HCT116 (cell line): ENCODE measurements around the gene TBC1D1. TPM values are rescaled to one million over a fixed set of nuclear protein-coding genes. Genes with fewer than 3 reads are reported as not detected.

Source experiments
- ATAC-seq: fragments of 200-7000 bp; cut with Tn5 transposase; 2 replicates; pipeline ENCODE4 v1.9.1; 2020; ENCODE audit warnings: mild to moderate bottlenecking, moderate library complexity
- BruUV-seq: library from RNA; stranded (reverse); fragments of 400-500 nt; replicated peaks from 2 replicates; lab custom pipeline; 2021; lab: Mats Ljungman, UMichigan
- CTCF ChIA-PET: fragments of 300-600 bp; sonication (Branson Sonifier 250); formaldehyde crosslinking; loops from one replicate; lab custom pipeline; 2021; ENCODE audit warnings: antibody characterized with exemption; lab: Charles Lee
- POLR2A ChIA-PET: fragments of 300-600, 350-600 bp; sonication (Branson Sonifier 250); formaldehyde crosslinking; loops from one replicate; lab custom pipeline; 2021; ENCODE audit warnings: antibody characterized with exemption; lab: Charles Lee
- RAD21 ChIA-PET, 2 experiments: fragments of 300-600 bp; sonication (Branson Sonifier 250); formaldehyde crosslinking; loops; one replicate each; lab custom pipeline; 2023; ENCODE audit warnings: low total read pairs in 2 of 2; ENCODE audit not compliant: uncharacterized antibody in 2 of 2, unreplicated experiment in 2 of 2, low non-redundant PET in 1 of 2; lab: Charles Lee
- DNase-seq: peaks from one replicate; pipeline ENCODE4 v3.0.0-alpha.2; 2010; ENCODE audit warnings: low read depth, low spot score
- H2AFZ ChIP-seq: fragments of 200-600 bp; shearing (Covaris generic), sonication (generic); 2 replicates; pipeline ENCODE4 v1.6.1; 2017; ENCODE audit warnings: low read depth, mixed run types, mixed read lengths, antibody characterized with exemption, low read length; ENCODE audit not compliant: poor library complexity, severe bottlenecking
- H3K27ac ChIP-seq: 2 replicates; pipeline ENCODE4 v1.5.1; 2012; ENCODE audit warnings: low read depth, low read length
- H3K27me3 ChIP-seq: fragments of 200-600 bp; sonication (generic); 2 replicates; pipeline ENCODE4 v1.6.1; 2016; ENCODE audit warnings: mixed run types, low read length, mixed read lengths; ENCODE audit not compliant: insufficient read depth
- H3K36me3 ChIP-seq, 2 experiments: fragments of 200-500 bp in 1 of 2; fragments of 200-600 bp in 1 of 2; sonication (Bioruptor generic) in 1 of 2; sonication (generic) in 1 of 2; 2 replicates each; pipeline versions ENCODE4 v1.5.1 to v1.6.1; 2014 to 2016; ENCODE audit warnings: low read length in 2 of 2, inconsistent platforms in 1 of 2, mixed read lengths in 1 of 2, mixed run types in 1 of 2; ENCODE audit not compliant: insufficient read depth in 2 of 2, control insufficient read depth in 1 of 2
- H3K4me1 ChIP-seq, 2 experiments: fragments of 200-600 bp in 1 of 2; sonication (generic) in 1 of 2; 2 replicates each; pipeline versions ENCODE4 v1.5.1 to v1.6.1; 2012 to 2017; ENCODE audit warnings: low read length in 2 of 2, inconsistent platforms in 1 of 2, mild to moderate bottlenecking in 1 of 2, mixed read lengths in 1 of 2, mixed run types in 1 of 2, moderate library complexity in 1 of 2; ENCODE audit not compliant: insufficient read depth in 2 of 2, control insufficient read depth in 1 of 2
- H3K4me2 ChIP-seq: fragments of 200-600 bp; sonication (generic); 2 replicates; pipeline ENCODE4 v1.6.1; 2017; ENCODE audit warnings: mixed run types, low read length, mixed read lengths
- H3K4me3 ChIP-seq, 2 experiments: fragments of 200-600 bp in 1 of 2; sonication (generic) in 1 of 2; replicated peaks in 1 of 2; 2 replicates each; pipeline ENCODE4 v1.5.1; 2011 to 2016; ENCODE audit warnings: low read length in 2 of 2, control low read depth in 1 of 2, low read depth in 1 of 2, mild to moderate bottlenecking in 1 of 2, mixed read lengths in 1 of 2, mixed run types in 1 of 2
- H3K79me2 ChIP-seq: fragments of 200-600 bp; sonication (generic); 2 replicates; pipeline ENCODE4 v1.6.1; 2017; ENCODE audit warnings: mild to moderate bottlenecking, mixed run types, low read length, moderate library complexity, mixed read lengths; ENCODE audit not compliant: insufficient read depth
- H3K9ac ChIP-seq: fragments of 200-600 bp; sonication (generic); 2 replicates; pipeline ENCODE4 v1.6.1; 2016; ENCODE audit warnings: low read length, mixed read lengths
- H3K9me2 ChIP-seq: fragments of 200-600 bp; sonication (generic), shearing (Covaris generic); 2 replicates; pipeline ENCODE4 v1.6.1; 2017; ENCODE audit warnings: mixed run types, mild to moderate bottlenecking, moderate library complexity; ENCODE audit not compliant: insufficient read depth
- H3K9me3 ChIP-seq, 2 experiments: fragments of 200-500 bp in 1 of 2; fragments of 200-600 bp in 1 of 2; sonication (Bioruptor generic) in 1 of 2; sonication (generic) in 1 of 2; 2 replicates each; pipeline ENCODE4 v1.6.1; 2014 to 2017; ENCODE audit warnings: low read length in 2 of 2, mixed read lengths in 2 of 2, inconsistent platforms in 1 of 2, low read depth in 1 of 2, mild to moderate bottlenecking in 1 of 2, mixed run types in 1 of 2, moderate library complexity in 1 of 2; ENCODE audit not compliant: control insufficient read depth in 1 of 2, insufficient read depth in 1 of 2
- H4K20me1 ChIP-seq: fragments of 200-600 bp; sonication (generic), shearing (Covaris generic); 2 replicates; pipeline ENCODE4 v1.6.1; 2017; ENCODE audit warnings: mixed run types, mild to moderate bottlenecking, moderate library complexity; ENCODE audit not compliant: insufficient read depth
- CBX3 ChIP-seq: IDR thresholded peaks from 2 replicates; pipeline ENCODE4 v1.6.1; 2012; ENCODE audit warnings: low read depth
- CEBPB ChIP-seq: IDR thresholded peaks from 2 replicates; pipeline ENCODE4 v1.6.1; 2012; ENCODE audit warnings: low read depth
- EGR1 ChIP-seq: IDR thresholded peaks from 2 replicates; pipeline ENCODE4 v1.6.1; 2012; ENCODE audit warnings: low read depth
- EZH2 ChIP-seq: fragments of 200-600 bp; sonication (generic); IDR thresholded peaks from 2 replicates; pipeline ENCODE4 v1.6.1; 2017; ENCODE audit warnings: antibody characterized with exemption, mixed run types
- EZH2phosphoT487 ChIP-seq: fragments of 200-600 bp; IDR thresholded peaks from 2 replicates; pipeline ENCODE4 v1.6.1; 2018; ENCODE audit warnings: antibody characterized with exemption, borderline replicate concordance
- FOSL1 ChIP-seq: IDR thresholded peaks from 2 replicates; pipeline ENCODE4 v1.6.1; 2012; ENCODE audit warnings: low read depth
- POLR2A ChIP-seq: IDR thresholded peaks from 2 replicates; pipeline ENCODE4 v1.7.0; 2011; ENCODE audit warnings: borderline replicate concordance; ENCODE audit not compliant: insufficient read depth, insufficient read length; ENCODE audit errors: extremely low read depth
- POLR2AphosphoS5 ChIP-seq: IDR thresholded peaks from 2 replicates; pipeline ENCODE4 v1.6.1; 2011; ENCODE audit warnings: mild to moderate bottlenecking, low read depth, low read length, moderate library complexity
- SIN3A ChIP-seq: IDR thresholded peaks from 2 replicates; pipeline ENCODE4 v1.6.1; 2012; ENCODE audit warnings: low read depth
- SP1 ChIP-seq: IDR thresholded peaks from 2 replicates; pipeline ENCODE4 v1.6.1; 2012; ENCODE audit warnings: low read depth
- SRF ChIP-seq: IDR thresholded peaks from 2 replicates; pipeline ENCODE4 v1.6.1; 2012; ENCODE audit warnings: low read depth
- TCF7L2 ChIP-seq: IDR thresholded peaks from 2 replicates; pipeline ENCODE4 v1.7.0; 2011; ENCODE audit warnings: borderline replicate concordance, inconsistent platforms; ENCODE audit not compliant: insufficient read depth, insufficient read length; ENCODE audit errors: extremely low read depth
- YY1 ChIP-seq: IDR thresholded peaks from 2 replicates; pipeline ENCODE4 v1.6.1; 2011; ENCODE audit warnings: low read length, low read depth, moderate library complexity, mild to moderate bottlenecking; ENCODE audit not compliant: insufficient replicate concordance; ENCODE audit errors: extremely low read depth
- intact Hi-C: fragments of 100-400 bp; cut with micrococcal nuclease; formaldehyde crosslinking; loops from 2 replicates; pipeline ENCODE4 v1.10.0; 2022
- total RNA-seq: library from RNA; stranded (reverse); gene quantifications from one replicate; pipeline ENCODE4 v1.2.1, GENCODE V29; 2021; ENCODE audit not compliant: unreplicated experiment
- TF ChIP-seq, protein P1 (sequence below): IDR thresholded peaks from 2 replicates; pipeline ENCODE4 v1.6.1; 2012; ENCODE audit warnings: low read depth
- TF ChIP-seq, protein P2 (sequence below): IDR thresholded peaks from 2 replicates; pipeline ENCODE4 v1.6.1; 2012

TBC1D1 gene
- total RNA-seq, 1 experiment from 2014 or later: 82.7 TPM

DNA sequence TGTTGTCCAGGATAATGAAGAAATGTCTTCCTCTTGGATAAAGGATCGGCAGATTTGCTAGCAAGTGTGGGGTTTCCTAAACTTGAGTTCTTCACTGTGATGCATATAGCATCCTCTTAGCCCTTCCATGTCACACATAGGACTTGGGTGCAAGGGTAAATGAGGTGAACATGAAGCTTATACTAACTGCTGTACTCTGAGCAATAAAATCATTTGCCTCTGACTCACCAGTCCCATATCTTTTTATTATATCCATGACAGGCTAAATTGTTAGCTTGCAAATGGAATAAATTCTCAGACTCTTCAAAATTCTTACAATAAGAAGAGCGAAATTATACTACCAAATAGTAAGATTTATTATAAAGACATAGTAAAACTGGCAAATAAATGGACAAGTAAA is 14.7 kb upstream of the TBC1D1 start:
- CTCF ChIA-PET: no interaction called here
- no peak overlapping the region for H3K4me3 ChIP-seq

More for the DNA sequence above, 14.7 kb upstream of the TBC1D1 start:
- no peak for DNase-seq
- H3K27me3 ChIP-seq: no peaks in the 10 kb centered on the region
- no peaks in the 10 kb centered on the region for H3K36me3 ChIP-seq
- H3K4me2 ChIP-seq: no peak overlapping the region
- no peak for TF ChIP-seq SIN3A
- no peak for TF ChIP-seq SP1
- no peak for TF ChIP-seq POLR2AphosphoS5
- TF ChIP-seq, protein P1, sequence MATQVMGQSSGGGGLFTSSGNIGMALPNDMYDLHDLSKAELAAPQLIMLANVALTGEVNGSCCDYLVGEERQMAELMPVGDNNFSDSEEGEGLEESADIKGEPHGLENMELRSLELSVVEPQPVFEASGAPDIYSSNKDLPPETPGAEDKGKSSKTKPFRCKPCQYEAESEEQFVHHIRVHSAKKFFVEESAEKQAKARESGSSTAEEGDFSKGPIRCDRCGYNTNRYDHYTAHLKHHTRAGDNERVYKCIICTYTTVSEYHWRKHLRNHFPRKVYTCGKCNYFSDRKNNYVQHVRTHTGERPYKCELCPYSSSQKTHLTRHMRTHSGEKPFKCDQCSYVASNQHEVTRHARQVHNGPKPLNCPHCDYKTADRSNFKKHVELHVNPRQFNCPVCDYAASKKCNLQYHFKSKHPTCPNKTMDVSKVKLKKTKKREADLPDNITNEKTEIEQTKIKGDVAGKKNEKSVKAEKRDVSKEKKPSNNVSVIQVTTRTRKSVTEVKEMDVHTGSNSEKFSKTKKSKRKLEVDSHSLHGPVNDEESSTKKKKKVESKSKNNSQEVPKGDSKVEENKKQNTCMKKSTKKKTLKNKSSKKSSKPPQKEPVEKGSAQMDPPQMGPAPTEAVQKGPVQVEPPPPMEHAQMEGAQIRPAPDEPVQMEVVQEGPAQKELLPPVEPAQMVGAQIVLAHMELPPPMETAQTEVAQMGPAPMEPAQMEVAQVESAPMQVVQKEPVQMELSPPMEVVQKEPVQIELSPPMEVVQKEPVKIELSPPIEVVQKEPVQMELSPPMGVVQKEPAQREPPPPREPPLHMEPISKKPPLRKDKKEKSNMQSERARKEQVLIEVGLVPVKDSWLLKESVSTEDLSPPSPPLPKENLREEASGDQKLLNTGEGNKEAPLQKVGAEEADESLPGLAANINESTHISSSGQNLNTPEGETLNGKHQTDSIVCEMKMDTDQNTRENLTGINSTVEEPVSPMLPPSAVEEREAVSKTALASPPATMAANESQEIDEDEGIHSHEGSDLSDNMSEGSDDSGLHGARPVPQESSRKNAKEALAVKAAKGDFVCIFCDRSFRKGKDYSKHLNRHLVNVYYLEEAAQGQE: no peak
- no peak for TF ChIP-seq FOSL1
- TF ChIP-seq EGR1: no peak
- TF ChIP-seq TCF7L2: no peak
- no peak for TF ChIP-seq CEBPB
- TF ChIP-seq POLR2A: no peak
- TF ChIP-seq, protein P2, sequence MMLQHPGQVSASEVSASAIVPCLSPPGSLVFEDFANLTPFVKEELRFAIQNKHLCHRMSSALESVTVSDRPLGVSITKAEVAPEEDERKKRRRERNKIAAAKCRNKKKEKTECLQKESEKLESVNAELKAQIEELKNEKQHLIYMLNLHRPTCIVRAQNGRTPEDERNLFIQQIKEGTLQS: no peak
- no peak for TF ChIP-seq SRF
- TF ChIP-seq EZH2: no peak
- no peak for TF ChIP-seq EZH2phosphoT487
- no peak for TF ChIP-seq YY1
- no peak for TF ChIP-seq CBX3
- TF ChIP-seq, all 23 proteins: peak for 0
- Histone ChIP-seq H3K27ac (no peak overlapping the region), H3K9me3 (no peaks in the 10 kb centered on the region), H4K20me1 (no peaks in the 10 kb centered on the region), H3K9ac (no peak overlapping the region), H2AFZ (no peak overlapping the region), H3K9me2 (no peaks in the 10 kb centered on the region), H3K4me1 (no peaks in the 10 kb centered on the region), H3K79me2 (no peaks in the 10 kb centered on the region)
- RAD21 ChIA-PET: no interaction called here
- POLR2A ChIA-PET: no interaction called here
- intact Hi-C loops: no loop called here
- ATAC-seq: no peak
- no TSS peak for BruUV-seq
